OCI-LY7 (cell line): Measurements from ENCODE around the gene DICER1.

Experiments used
- CTCF ChIP-seq: fragments of 200-600 bp; sonication (generic); conservative IDR thresholded peaks from 2 replicates; pipeline ENCODE4 v1.5.1; 2014; ENCODE audit warnings: mild to moderate bottlenecking, antibody characterized with exemption, low read length, moderate library complexity, mixed read lengths
- EZH2phosphoT487 ChIP-seq: fragments of 200-600 bp; sonication (generic); IDR thresholded peaks from 2 replicates; pipeline ENCODE4 v1.6.1; 2018; ENCODE audit warnings: low read depth, borderline replicate concordance, mild to moderate bottlenecking, mixed run types, antibody characterized with exemption, low read length, moderate library complexity, mixed read lengths

- TF ChIP-seq CTCF (no peak), EZH2phosphoT487 (no peak)
Observed at GRCh38 chr14:95040708-95041476, 116.4 kb downstream of the DICER1 start.
